ENCODE results near the gene TBC1D19. TPM values are rescaled to one million over a fixed set of nuclear protein-coding genes. Genes with fewer than 3 reads are reported as not detected.
A peak's percentile ranks its signal among the peaks of the same experiment; 100 is the strongest.

Gene TBC1D19
- total RNA-seq, 1 experiment from 2014 or later: 2.2 TPM

GRCh38 chr4:26717332-26717731, 133.4 kb downstream of the TBC1D19 start:
- Histone ChIP-seq H3K36me3 (ENCODE audit: control insufficient read depth, insufficient read depth, low read length) (no peaks in the 10 kb centered on the region), H3K9me3 (ENCODE audit: control insufficient read depth, insufficient read depth, low read depth, low read length) (no peaks in the 10 kb centered on the region), H3K27me3 (ENCODE audit: control insufficient read depth, insufficient read depth, low read length) (no peaks in the 10 kb centered on the region), H3K27ac (ENCODE audit: low read length) (no peak overlapping the region), H3K4me1 (ENCODE audit: control insufficient read depth, insufficient read depth, low read length) (no peaks in the 10 kb centered on the region), H3K4me3 (ENCODE audit: low read depth in 2 of 2, low read length in 2 of 2) (no peak overlapping the region)
- no TSS peak for BruUV-seq (replicated peaks)
- ChIA-PET CTCF (no interaction called here), POLR2A (no interaction called here)
- TF ChIP-seq, protein P1, sequence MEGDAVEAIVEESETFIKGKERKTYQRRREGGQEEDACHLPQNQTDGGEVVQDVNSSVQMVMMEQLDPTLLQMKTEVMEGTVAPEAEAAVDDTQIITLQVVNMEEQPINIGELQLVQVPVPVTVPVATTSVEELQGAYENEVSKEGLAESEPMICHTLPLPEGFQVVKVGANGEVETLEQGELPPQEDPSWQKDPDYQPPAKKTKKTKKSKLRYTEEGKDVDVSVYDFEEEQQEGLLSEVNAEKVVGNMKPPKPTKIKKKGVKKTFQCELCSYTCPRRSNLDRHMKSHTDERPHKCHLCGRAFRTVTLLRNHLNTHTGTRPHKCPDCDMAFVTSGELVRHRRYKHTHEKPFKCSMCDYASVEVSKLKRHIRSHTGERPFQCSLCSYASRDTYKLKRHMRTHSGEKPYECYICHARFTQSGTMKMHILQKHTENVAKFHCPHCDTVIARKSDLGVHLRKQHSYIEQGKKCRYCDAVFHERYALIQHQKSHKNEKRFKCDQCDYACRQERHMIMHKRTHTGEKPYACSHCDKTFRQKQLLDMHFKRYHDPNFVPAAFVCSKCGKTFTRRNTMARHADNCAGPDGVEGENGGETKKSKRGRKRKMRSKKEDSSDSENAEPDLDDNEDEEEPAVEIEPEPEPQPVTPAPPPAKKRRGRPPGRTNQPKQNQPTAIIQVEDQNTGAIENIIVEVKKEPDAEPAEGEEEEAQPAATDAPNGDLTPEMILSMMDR (IDR thresholded peaks at IDR 0.05): no peak
- no peak for DNase-seq (ENCODE audit: low read depth, low spot score)
- in situ Hi-C loops (cut with HindIII; ENCODE audit: low pct_unique_long_range_greater_than_20kb, low sequenced_read_pairs): no loop called here
- intact Hi-C loops (cut with micrococcal nuclease; ENCODE audit: unreplicated experiment): no loop called here
- ATAC-seq: no peak

DNA sequence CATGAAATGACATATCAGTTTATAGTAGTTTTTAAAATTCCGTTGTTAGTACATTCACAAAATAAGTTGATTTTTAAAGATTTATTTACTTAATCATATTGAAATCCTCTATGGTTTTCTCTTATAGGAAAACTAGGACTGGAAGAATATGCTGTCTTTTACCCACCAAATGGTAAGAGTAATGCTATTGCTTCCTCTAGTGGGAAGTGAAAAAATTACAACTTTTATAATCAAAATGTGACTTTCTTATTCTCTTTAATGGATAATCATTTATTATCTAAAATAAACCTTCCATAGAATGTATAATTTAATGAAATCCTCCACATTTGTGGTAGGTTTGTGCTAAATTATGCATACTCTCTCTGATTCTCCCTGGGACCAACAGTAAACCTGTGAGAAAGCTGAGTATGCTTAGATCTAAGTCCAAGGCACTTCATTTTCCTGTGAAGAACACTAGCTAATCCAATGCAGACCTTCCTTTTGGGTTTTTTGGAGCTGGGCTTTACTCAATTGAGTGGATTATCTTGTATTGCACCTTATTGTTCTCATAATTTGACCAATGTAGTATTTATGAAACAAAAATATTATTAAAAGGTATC, 136.2 kb downstream of the TBC1D19 start:
- Histone ChIP-seq H3K4me3 (ENCODE audit: low read depth in 2 of 2, low read length in 2 of 2) (no peak overlapping the region), H3K9me3 (ENCODE audit: control insufficient read depth, insufficient read depth, low read depth, low read length) (no peaks in the 10 kb centered on the region), H3K4me1 (ENCODE audit: control insufficient read depth, insufficient read depth, low read length) (no peaks in the 10 kb centered on the region), H3K27me3 (ENCODE audit: control insufficient read depth, insufficient read depth, low read length) (no peaks in the 10 kb centered on the region), H3K27ac (ENCODE audit: low read length) (no peak overlapping the region), H3K36me3 (ENCODE audit: control insufficient read depth, insufficient read depth, low read length) (no peaks in the 10 kb centered on the region)
- ChIA-PET CTCF (interaction anchor here (0.6 kb wide), 1 partner anchor 15 kb away, joined by 6 read pairs; no protein-coding TSS in a partner anchor), POLR2A (no interaction called here)
- DNase-seq (ENCODE audit: low read depth, low spot score) (peak; percentile 8), ATAC-seq (no peak)
- TF ChIP-seq, protein P1 (IDR thresholded peaks at IDR 0.05): peak; percentile 54; the same call in 1 of the 2 replicates
- no peak for TF ChIP-seq SIN3A (IDR thresholded peaks at IDR 0.05; ENCODE audit: borderline replicate concordance, insufficient read depth, low read depth, low read length)
- no TSS peak for BruUV-seq (replicated peaks)
- intact Hi-C loops (cut with micrococcal nuclease; ENCODE audit: unreplicated experiment): no loop called here
- in situ Hi-C loops (cut with HindIII; ENCODE audit: low pct_unique_long_range_greater_than_20kb, low sequenced_read_pairs): no loop called here

DNA sequence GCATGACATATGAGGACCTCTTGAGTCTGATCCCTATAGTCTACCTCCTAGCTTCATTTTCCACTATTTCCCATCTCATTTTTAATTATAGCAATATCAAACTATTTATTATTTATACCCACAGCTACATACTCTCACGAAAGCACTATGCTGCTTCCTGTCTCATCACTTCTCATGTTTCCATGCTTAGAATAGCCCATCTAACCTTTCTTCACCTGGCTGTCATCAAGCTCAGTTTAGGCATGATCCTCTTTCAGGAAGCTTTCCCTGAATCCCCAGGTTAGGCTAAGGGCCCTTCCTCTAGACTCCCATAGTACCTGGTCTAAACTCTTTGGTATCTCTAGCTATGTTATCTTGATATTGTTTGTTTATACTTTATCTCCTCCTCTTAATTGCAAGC, 137.8 kb downstream of the TBC1D19 start:
- intact Hi-C loops (cut with micrococcal nuclease; ENCODE audit: unreplicated experiment): no loop called here
- DNase-seq (ENCODE audit: low read depth, low spot score) (no peak), ATAC-seq (no peak)
- Histone ChIP-seq H3K36me3 (ENCODE audit: control insufficient read depth, insufficient read depth, low read length) (no peaks in the 10 kb centered on the region), H3K27me3 (ENCODE audit: control insufficient read depth, insufficient read depth, low read length) (no peaks in the 10 kb centered on the region), H3K4me3 (ENCODE audit: low read depth in 2 of 2, low read length in 2 of 2) (no peak overlapping the region), H3K27ac (ENCODE audit: low read length) (no peak overlapping the region), H3K4me1 (ENCODE audit: control insufficient read depth, insufficient read depth, low read length) (no peaks in the 10 kb centered on the region), H3K9me3 (ENCODE audit: control insufficient read depth, insufficient read depth, low read depth, low read length) (no peaks in the 10 kb centered on the region)
- no peak for TF ChIP-seq POLR2AphosphoS5 (IDR thresholded peaks at IDR 0.05; ENCODE audit: low read depth, low read length)
- no peak for TF ChIP-seq TCF7L2 (IDR thresholded peaks at IDR 0.05; ENCODE audit: low read depth, low read length)
- TF ChIP-seq, protein P2, sequence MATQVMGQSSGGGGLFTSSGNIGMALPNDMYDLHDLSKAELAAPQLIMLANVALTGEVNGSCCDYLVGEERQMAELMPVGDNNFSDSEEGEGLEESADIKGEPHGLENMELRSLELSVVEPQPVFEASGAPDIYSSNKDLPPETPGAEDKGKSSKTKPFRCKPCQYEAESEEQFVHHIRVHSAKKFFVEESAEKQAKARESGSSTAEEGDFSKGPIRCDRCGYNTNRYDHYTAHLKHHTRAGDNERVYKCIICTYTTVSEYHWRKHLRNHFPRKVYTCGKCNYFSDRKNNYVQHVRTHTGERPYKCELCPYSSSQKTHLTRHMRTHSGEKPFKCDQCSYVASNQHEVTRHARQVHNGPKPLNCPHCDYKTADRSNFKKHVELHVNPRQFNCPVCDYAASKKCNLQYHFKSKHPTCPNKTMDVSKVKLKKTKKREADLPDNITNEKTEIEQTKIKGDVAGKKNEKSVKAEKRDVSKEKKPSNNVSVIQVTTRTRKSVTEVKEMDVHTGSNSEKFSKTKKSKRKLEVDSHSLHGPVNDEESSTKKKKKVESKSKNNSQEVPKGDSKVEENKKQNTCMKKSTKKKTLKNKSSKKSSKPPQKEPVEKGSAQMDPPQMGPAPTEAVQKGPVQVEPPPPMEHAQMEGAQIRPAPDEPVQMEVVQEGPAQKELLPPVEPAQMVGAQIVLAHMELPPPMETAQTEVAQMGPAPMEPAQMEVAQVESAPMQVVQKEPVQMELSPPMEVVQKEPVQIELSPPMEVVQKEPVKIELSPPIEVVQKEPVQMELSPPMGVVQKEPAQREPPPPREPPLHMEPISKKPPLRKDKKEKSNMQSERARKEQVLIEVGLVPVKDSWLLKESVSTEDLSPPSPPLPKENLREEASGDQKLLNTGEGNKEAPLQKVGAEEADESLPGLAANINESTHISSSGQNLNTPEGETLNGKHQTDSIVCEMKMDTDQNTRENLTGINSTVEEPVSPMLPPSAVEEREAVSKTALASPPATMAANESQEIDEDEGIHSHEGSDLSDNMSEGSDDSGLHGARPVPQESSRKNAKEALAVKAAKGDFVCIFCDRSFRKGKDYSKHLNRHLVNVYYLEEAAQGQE (IDR thresholded peaks at IDR 0.05; ENCODE audit: insufficient read depth in 1 of 2, low read depth in 2 of 2, low read length in 1 of 2): no peak
- TF ChIP-seq, protein P1 (IDR thresholded peaks at IDR 0.05): no peak
- TF ChIP-seq SIN3A (IDR thresholded peaks at IDR 0.05; ENCODE audit: borderline replicate concordance, insufficient read depth, low read depth, low read length): no peak
- BruUV-seq (replicated peaks): no TSS peak
- in situ Hi-C loops (cut with HindIII; ENCODE audit: low pct_unique_long_range_greater_than_20kb, low sequenced_read_pairs): no loop called here
- CTCF ChIA-PET: no interaction called here
- POLR2A ChIA-PET: no interaction called here

Data from Panc1 (cell line).